Naive thymus-derived CD4-positive, alpha-beta T cell (primary cell): Measurements from ENCODE around the gene FOXO3. TPM values are rescaled to one million over a fixed set of nuclear protein-coding genes. Genes with fewer than 3 reads are reported as not detected.
A peak's percentile ranks its signal among the peaks of the same experiment; 100 is the strongest.

Experiments used
- ATAC-seq: fragments of 150-1000 bp; cut with Tn5 transposase; 2 replicates; pipeline ENCODE4 v1.10.0; 2021; ENCODE audit warnings: mild to moderate bottlenecking, moderate library complexity
- CTCF ChIA-PET: fragments of 350-600 bp; sonication (Branson Sonifier 250); formaldehyde crosslinking; loops from one replicate; lab custom pipeline; 2021; ENCODE audit warnings: antibody characterized with exemption; lab: Charles Lee
- POLR2A ChIA-PET: fragments of 350-600 bp; sonication (Branson Sonifier 250); formaldehyde crosslinking; loops from one replicate; lab custom pipeline; 2021; ENCODE audit warnings: antibody characterized with exemption, inconsistent platforms; lab: Charles Lee
- DNase-seq, 9 donors: peaks; one replicate each; pipeline versions ENCODE4 v3.0.0 to v3.0.0-alpha.2; 2020 to 2022; ENCODE audit warnings: mixed read lengths in 1 of 9
- H3K27ac ChIP-seq: one replicate; pipeline ENCODE4 v1.7.0; 2013; ENCODE audit warnings: mild to moderate bottlenecking, low read depth, low read length, moderate library complexity
- H3K27me3 ChIP-seq, 2 donors: one replicate each; pipeline ENCODE4 v1.7.0; 2013; ENCODE audit warnings: low read length in 2 of 2, mild to moderate bottlenecking in 2 of 2, moderate library complexity in 2 of 2; ENCODE audit not compliant: control insufficient read depth in 2 of 2, insufficient read depth in 2 of 2
- H3K36me3 ChIP-seq, 3 experiments: 1 replicate in 2 of 3; 2 replicates in 1 of 3; pipeline ENCODE4 v1.7.0; 2013; ENCODE audit warnings: low read length in 3 of 3, mild to moderate bottlenecking in 3 of 3, moderate library complexity in 1 of 3; ENCODE audit not compliant: insufficient read depth in 3 of 3, control insufficient read depth in 2 of 3
- H3K4me1 ChIP-seq, 2 donors: one replicate each; pipeline ENCODE4 v1.7.0; 2013; ENCODE audit warnings: low read length in 2 of 2, mild to moderate bottlenecking in 2 of 2, moderate library complexity in 1 of 2; ENCODE audit not compliant: control insufficient read depth in 2 of 2, insufficient read depth in 2 of 2
- H3K4me3 ChIP-seq: 2 replicates; pipeline ENCODE4 v1.7.0; 2013; ENCODE audit warnings: mild to moderate bottlenecking, low read length
- H3K9me3 ChIP-seq, 3 experiments: 1 replicate in 2 of 3; 2 replicates in 1 of 3; pipeline ENCODE4 v1.7.0; 2013; ENCODE audit warnings: low read length in 3 of 3; ENCODE audit not compliant: control insufficient read depth in 2 of 3
- H3K27ac Mint-ChIP-seq, 9 donors: one replicate each; pipeline ENCODE4 v1.8.0; 2020 to 2022; ENCODE audit warnings: mixed read lengths in 9 of 9, mild to moderate bottlenecking in 8 of 9, moderate library complexity in 5 of 9, inconsistent platforms in 2 of 9
- H3K27me3 Mint-ChIP-seq, 5 donors: one replicate each; pipeline ENCODE4 v1.8.0; 2021 to 2022; ENCODE audit warnings: mixed read lengths in 5 of 5, mild to moderate bottlenecking in 1 of 5
- H3K36me3 Mint-ChIP-seq, 5 donors: one replicate each; pipeline ENCODE4 v1.8.0; 2020 to 2022; ENCODE audit warnings: mixed read lengths in 5 of 5, mild to moderate bottlenecking in 3 of 5, inconsistent platforms in 1 of 5
- H3K4me1 Mint-ChIP-seq, 7 donors: one replicate each; pipeline ENCODE4 v1.8.0; 2020 to 2022; ENCODE audit warnings: mixed read lengths in 7 of 7, mild to moderate bottlenecking in 3 of 7, inconsistent platforms in 1 of 7
- H3K4me3 Mint-ChIP-seq, 10 donors: one replicate each; pipeline ENCODE4 v1.8.0; 2020 to 2022; ENCODE audit warnings: mild to moderate bottlenecking in 10 of 10, mixed read lengths in 10 of 10, moderate library complexity in 6 of 10, inconsistent platforms in 2 of 10
- H3K9me3 Mint-ChIP-seq, 11 donors: one replicate each; pipeline ENCODE4 v1.8.0; 2020 to 2022; ENCODE audit warnings: mixed read lengths in 11 of 11, mild to moderate bottlenecking in 4 of 11, inconsistent platforms in 1 of 11, moderate library complexity in 1 of 11
- intact Hi-C, 2 donors: fragments of 100-400 bp; cut with micrococcal nuclease; formaldehyde crosslinking; loops; one replicate each; pipeline ENCODE4 v1.15.1; 2023
- polyA plus RNA-seq, 2 donors: library from polyadenylated mRNA; unstranded; fragments of 300-500 nt; fragmentation: Illumina TruSeq; gene quantifications; one replicate each; pipeline ENCODE4 v1.2.3, GENCODE V29; 2021
- total RNA-seq, 6 experiments: library from RNA in 5 of 6; stranded (reverse) in 5 of 6; gene quantifications; 1 replicate in 5 of 6; 2 replicates in 1 of 6; pipeline ENCODE4 v1.2.3 and lab custom pipeline; 2021 to 2026

FOXO3 gene
- total and polyA plus RNA-seq, 7 experiments from 2014 or later: 11.6 to 39.5 (median 20.5) TPM

- ChIA-PET POLR2A (no interaction called here), CTCF (no interaction called here)
- H3K4me3 ChIP-seq: no peak overlapping the region
- ATAC-seq: no peak
- H3K9me3 ChIP-seq: no peaks in the 10 kb centered on the region
- intact Hi-C loops: no loop called here
- Mint-ChIP-seq H3K27me3 (peaks cover 0 to 3% (median 0%) of the 10 kb centered on the region in 5 donors), H3K9me3 (peaks cover 0 to 4% (median 0%) of the 10 kb centered on the region in 11 donors), H3K4me3 (peak overlapping the region in 2 of 10 donors; percentile 22 to 27), H3K27ac (peak overlapping the region in 1 of 9 donors; percentile 25), H3K4me1 (peaks cover 15 to 81% (median 66%) of the 10 kb centered on the region in 7 donors), H3K36me3 (peaks cover 0 to 13% (median 5%) of the 10 kb centered on the region in 5 donors)
- DNase-seq: no peak
- H3K27ac ChIP-seq: no peak overlapping the region
- no peaks in the 10 kb centered on the region for H3K27me3 ChIP-seq
- no peaks in the 10 kb centered on the region for H3K36me3 ChIP-seq
- peaks cover 12 to 14% of the 10 kb centered on the region in 2 donors for H3K4me1 ChIP-seq
Observed at GRCh38 chr6:108582618-108583017, 21.9 kb downstream of the FOXO3 start.

- peaks cover 0 to 3% (median 0%) of the 10 kb centered on the region in 5 donors for H3K27me3 Mint-ChIP-seq
- ChIA-PET CTCF (no interaction called here), POLR2A (interaction anchor here (0.7 kb wide), 1 partner anchor 698 kb away, joined by 4 read pairs; no protein-coding TSS in a partner anchor)
- H3K9me3 Mint-ChIP-seq: peaks cover 0 to 4% (median 0%) of the 10 kb centered on the region in 11 donors
- no peak overlapping the region for H3K4me3 ChIP-seq
- peaks cover 19 to 81% (median 66%) of the 10 kb centered on the region in 7 donors for H3K4me1 Mint-ChIP-seq
- ATAC-seq: no peak
- H3K27me3 ChIP-seq: no peaks in the 10 kb centered on the region
- intact Hi-C loops: no loop called here
- H3K36me3 Mint-ChIP-seq: peaks cover 0 to 6% (median 2%) of the 10 kb centered on the region in 5 donors
- H3K27ac Mint-ChIP-seq: no peak overlapping the region
- no peaks in the 10 kb centered on the region for H3K9me3 ChIP-seq
- H3K4me1 ChIP-seq: peaks cover 22 to 24% of the 10 kb centered on the region in 2 donors
- DNase-seq: no peak
- no peaks in the 10 kb centered on the region for H3K36me3 ChIP-seq
- H3K27ac ChIP-seq: no peak overlapping the region
- H3K4me3 Mint-ChIP-seq: no peak overlapping the region
Observed at GRCh38 chr6:108584323-108584722, 23.6 kb downstream of the FOXO3 start.

- peaks cover 0 to 6% (median 0%) of the 10 kb centered on the region in 5 donors for H3K36me3 Mint-ChIP-seq
- no peak overlapping the region for H3K27ac Mint-ChIP-seq
- Histone ChIP-seq H3K4me3 (no peak overlapping the region), H3K36me3 (no peaks in the 10 kb centered on the region), H3K4me1 (peaks cover 27 to 28% of the 10 kb centered on the region in 2 donors), H3K9me3 (no peaks in the 10 kb centered on the region), H3K27me3 (no peaks in the 10 kb centered on the region), H3K27ac (no peak overlapping the region)
- DNase-seq (no peak), ATAC-seq (no peak)
- peaks cover 24 to 80% (median 71%) of the 10 kb centered on the region in 7 donors for H3K4me1 Mint-ChIP-seq
- ChIA-PET CTCF (no interaction called here), POLR2A (no interaction called here)
- intact Hi-C loops: no loop called here
- H3K27me3 Mint-ChIP-seq: peaks cover 0 to 3% (median 0%) of the 10 kb centered on the region in 5 donors
- H3K4me3 Mint-ChIP-seq: no peak overlapping the region
- H3K9me3 Mint-ChIP-seq: peaks cover 0 to 4% (median 0%) of the 10 kb centered on the region in 11 donors
Observed at GRCh38 chr6:108585359-108585758, 24.6 kb downstream of the FOXO3 start.

- ChIA-PET POLR2A (no interaction called here), CTCF (no interaction called here)
- Mint-ChIP-seq H3K27me3 (peaks cover 0 to 1% (median 0%) of the 10 kb centered on the region in 5 donors), H3K27ac (peak overlapping the region in 2 of 9 donors; percentile 51 to 57), H3K4me1 (peaks cover 19 to 80% (median 71%) of the 10 kb centered on the region in 7 donors), H3K36me3 (peaks cover 0 to 4% (median 3%) of the 10 kb centered on the region in 5 donors), H3K4me3 (no peak overlapping the region), H3K9me3 (peaks cover 0 to 2% (median 0%) of the 10 kb centered on the region in 11 donors)
- ATAC-seq (no peak), DNase-seq (no peak)
- peaks cover 21 to 22% of the 10 kb centered on the region in 2 donors for H3K4me1 ChIP-seq
- H3K36me3 ChIP-seq: no peaks in the 10 kb centered on the region
- no peaks in the 10 kb centered on the region for H3K9me3 ChIP-seq
- no peak overlapping the region for H3K4me3 ChIP-seq
- no peaks in the 10 kb centered on the region for H3K27me3 ChIP-seq
- intact Hi-C loops: no loop called here
- H3K27ac ChIP-seq: no peak overlapping the region
Observed at GRCh38 chr6:108585921-108586536, 25.3 kb downstream of the FOXO3 start.

- Mint-ChIP-seq H3K27me3 (peaks cover 0 to 2% (median 0%) of the 10 kb centered on the region in 5 donors), H3K27ac (peak overlapping the region in 3 of 9 donors; percentile 9 to 66 (median 16)), H3K9me3 (no peaks in the 10 kb centered on the region), H3K4me1 (peaks cover 19 to 80% (median 73%) of the 10 kb centered on the region in 7 donors), H3K36me3 (peaks cover 0 to 3% (median 0%) of the 10 kb centered on the region in 5 donors), H3K4me3 (peak overlapping the region in 1 of 10 donors; percentile 52)
- ATAC-seq: no peak
- intact Hi-C loops: loop anchor here in 1 of 2 donors (2.0 kb wide), 1 partner anchor 23 kb away; no protein-coding TSS in a partner anchor
- ChIA-PET CTCF (interaction anchor here (1.1 kb wide), 1 partner anchor 488 kb away, joined by 3 read pairs; no protein-coding TSS in a partner anchor), POLR2A (interaction anchor here (1.4 kb wide), 1 partner anchor 12 kb away, joined by 5 read pairs; no protein-coding TSS in a partner anchor)
- Histone ChIP-seq H3K9me3 (no peaks in the 10 kb centered on the region), H3K4me3 (no peak overlapping the region), H3K27ac (no peak overlapping the region), H3K4me1 (peaks cover 15 to 23% of the 10 kb centered on the region in 2 donors), H3K36me3 (no peaks in the 10 kb centered on the region), H3K27me3 (no peaks in the 10 kb centered on the region)
- no peak for DNase-seq
Observed at GRCh38 chr6:108587258-108588059, 26.7 kb downstream of the FOXO3 start.

GRCh38 chr6:108588586-108588985 lies 27.9 kb downstream of the FOXO3 start:
- DNase-seq: no peak
- Histone ChIP-seq H3K4me3 (no peak overlapping the region), H3K36me3 (no peaks in the 10 kb centered on the region), H3K27me3 (no peaks in the 10 kb centered on the region), H3K4me1 (peaks cover 21 to 29% of the 10 kb centered on the region in 2 donors), H3K9me3 (no peaks in the 10 kb centered on the region), H3K27ac (no peak overlapping the region)
- Mint-ChIP-seq H3K9me3 (no peaks in the 10 kb centered on the region), H3K36me3 (peaks cover 0 to 5% (median 3%) of the 10 kb centered on the region in 5 donors), H3K4me3 (peak overlapping the region in 5 of 10 donors; percentile 1 to 52 (median 14)), H3K4me1 (peaks cover 26 to 80% (median 73%) of the 10 kb centered on the region in 7 donors), H3K27me3 (peaks cover 0 to 9% (median 0%) of the 10 kb centered on the region in 5 donors), H3K27ac (peak overlapping the region in 5 of 9 donors; percentile 0 to 66 (median 20))
- ChIA-PET POLR2A (interaction anchor here (0.6 to 1.4 kb wide), 2 partner anchors 13 to 15 kb away, joined by 3 to 5 read pairs; no protein-coding TSS in a partner anchor), CTCF (interaction anchor here (1.1 to 1.6 kb wide), 2 partner anchors 9 to 487 kb away, joined by 3 to 6 read pairs; no protein-coding TSS in a partner anchor)
- intact Hi-C loops: loop anchor here in 1 of 2 donors (2.0 kb wide), 1 partner anchor 24 kb away; no protein-coding TSS in a partner anchor
- ATAC-seq: no peak
